ENCODE data around the gene ESRRB. TPM values are rescaled to one million over a fixed set of nuclear protein-coding genes. Genes with fewer than 3 reads are reported as not detected.

ESRRB gene
- total RNA-seq, 1 donor from 2014 or later = not detected

- DNase-seq = no peak
Measured at GRCh38 chr14:76407449-76408150, 31.7 kb downstream of the ESRRB start.

DNA sequence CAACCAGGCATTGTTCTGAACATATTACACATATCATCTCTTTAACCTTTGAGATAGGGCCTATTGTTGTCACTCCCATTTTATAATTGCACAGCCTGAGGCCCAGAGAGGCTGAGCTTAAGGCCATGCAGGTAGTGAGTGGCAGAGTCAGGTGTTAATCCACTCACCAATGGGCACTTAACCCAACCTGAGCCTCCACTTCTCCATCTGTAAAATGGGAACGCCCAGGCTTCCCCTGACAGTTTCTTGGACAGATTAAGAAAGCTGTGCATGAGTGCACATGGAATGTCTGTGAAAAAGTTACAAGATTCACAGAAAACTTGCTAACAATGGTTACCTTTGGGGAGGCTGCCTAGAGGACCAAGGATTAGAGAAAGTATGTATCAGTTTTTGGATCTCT is 32.9 kb downstream of the ESRRB start:
- no peak for DNase-seq

- no peak for DNase-seq
Measured at GRCh38 chr14:76412501-76412900, 36.6 kb downstream of the ESRRB start.

DNA sequence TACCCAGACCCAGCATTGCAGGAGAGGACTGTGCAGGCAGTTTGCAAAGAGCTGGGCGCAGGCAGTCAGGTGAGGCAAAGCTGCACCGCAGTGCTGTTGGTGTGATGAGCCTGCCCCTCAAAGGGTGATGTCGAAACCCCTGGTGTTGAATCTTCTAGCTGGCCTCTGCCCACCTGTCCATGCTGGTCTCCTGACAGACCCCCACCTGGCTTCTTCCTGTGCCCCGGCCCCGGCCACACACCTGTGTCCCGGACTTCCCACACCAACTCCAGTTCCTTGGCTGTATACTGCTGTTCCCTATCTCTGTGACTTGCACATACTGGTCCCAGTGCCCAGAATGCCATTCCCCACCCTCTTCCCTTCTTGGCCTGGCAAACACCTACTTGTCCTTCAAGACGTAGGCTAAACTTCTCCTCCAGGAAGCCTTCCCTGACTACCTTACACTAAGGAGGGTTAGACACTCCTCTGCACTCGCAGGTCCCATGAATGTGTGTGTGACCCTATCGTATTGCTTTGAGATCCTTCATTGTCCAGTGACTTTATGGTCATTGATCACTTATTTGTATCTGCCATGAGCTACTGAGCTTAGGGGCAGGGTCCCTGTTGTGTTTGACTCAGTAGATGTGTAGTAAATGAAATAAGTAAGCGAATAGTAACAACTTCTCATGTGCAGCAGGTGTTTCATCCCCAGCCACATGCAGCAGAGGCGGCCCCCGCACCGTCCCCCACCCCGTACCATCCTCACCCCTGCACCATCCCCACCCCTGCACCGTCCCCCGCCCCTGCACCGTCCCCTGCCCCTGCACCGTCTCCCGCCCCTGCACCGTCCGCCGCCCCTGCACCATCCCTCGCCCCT is 37.4 kb downstream of the ESRRB start:
- no peak for DNase-seq

GRCh38 chr14:76413962-76414600 is 38.1 kb downstream of the ESRRB start:
- DNase-seq = no peak

DNA sequence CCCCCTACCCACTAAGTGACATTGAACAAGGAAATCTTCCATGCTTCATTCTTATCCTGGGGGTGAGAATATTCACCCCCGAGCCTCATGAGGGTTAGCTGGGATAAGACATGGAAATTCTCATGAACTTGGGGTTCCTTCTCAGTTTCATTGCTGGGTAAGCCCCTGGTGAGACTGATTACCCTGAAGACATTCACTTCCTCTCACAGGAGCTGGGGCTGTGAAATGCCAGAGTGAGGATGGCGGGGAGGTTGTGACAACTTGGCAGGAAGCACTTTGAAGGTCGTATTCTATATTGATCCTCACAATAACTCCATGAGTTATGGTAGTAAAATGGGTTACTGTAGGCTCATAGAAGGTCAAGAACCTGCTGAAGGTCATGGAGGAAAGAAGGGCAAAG is 43.5 kb downstream of the ESRRB start:
- DNase-seq = no peak

GRCh38 chr14:76420827-76421226 is 44.9 kb downstream of the ESRRB start:
- DNase-seq = no peak

DNA sequence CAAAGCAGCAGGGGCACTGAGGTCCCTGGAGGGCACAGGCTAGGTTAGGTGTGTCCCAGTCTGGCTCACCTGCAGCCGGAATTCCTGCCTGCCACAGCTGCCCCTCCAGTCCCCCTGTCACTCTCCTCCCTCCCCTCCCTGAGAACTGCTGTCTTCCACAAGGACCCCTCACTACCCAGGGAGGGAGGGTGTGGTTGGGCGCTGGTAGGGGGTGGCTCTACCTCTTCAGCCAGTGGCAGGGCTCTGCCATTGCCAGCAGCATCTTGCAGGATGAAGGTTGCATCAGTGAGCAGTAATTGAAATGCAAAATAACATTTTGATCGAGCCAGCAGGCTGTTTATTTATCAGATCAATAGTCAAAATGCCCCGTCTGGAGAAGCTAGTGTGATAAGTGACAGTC is 45.7 kb downstream of the ESRRB start:
- no peak for DNase-seq

- DNase-seq = no peak
Measured at GRCh38 chr14:76422662-76423061, 46.7 kb downstream of the ESRRB start.

DNA sequence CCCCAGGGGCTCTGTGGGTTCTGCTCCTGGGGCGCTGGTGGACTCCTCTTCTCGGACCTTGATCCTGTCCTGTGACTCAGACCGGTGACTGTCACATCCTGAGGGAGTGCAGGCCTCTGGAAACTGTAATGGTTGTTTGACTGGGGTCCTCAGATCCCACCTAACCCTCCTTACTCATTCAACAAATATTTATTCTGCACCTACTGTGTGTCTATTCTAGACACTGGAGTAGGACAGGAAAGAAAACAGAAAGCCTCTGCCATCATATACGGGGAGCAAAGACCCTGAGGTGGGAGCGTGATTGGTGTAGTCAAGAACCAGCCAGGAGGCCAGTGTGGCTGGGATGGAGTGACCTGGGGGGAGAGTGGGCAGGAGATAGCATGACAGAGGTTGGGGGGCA is 47.6 kb downstream of the ESRRB start:
- DNase-seq = no peak

- no peak for DNase-seq
Measured at GRCh38 chr14:76424359-76424758, 48.4 kb downstream of the ESRRB start.

DNA sequence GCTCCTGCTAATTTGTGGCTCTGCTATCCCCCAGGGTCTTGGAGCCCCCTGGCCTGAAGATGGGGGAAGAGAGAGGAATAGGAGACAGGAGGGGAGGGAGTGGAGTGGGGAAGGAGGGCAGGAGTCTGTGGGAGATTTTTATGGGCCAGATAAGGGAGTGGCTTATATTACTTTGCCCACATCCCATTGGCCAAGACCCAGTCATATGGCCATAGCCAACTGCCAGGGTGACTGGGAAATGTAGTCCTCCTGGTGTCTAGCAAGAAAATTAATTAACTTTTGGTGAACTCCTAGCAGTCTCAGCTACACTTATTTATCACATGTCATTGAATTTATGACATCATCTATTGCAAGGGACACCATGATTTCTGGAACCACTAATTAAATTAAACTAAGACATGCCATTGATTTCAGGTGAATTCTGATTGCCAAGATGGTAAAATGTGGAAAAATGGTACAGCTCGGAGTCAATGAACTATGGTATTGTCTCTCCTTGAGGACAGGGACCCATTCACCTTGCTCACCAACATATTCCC is 50.3 kb downstream of the ESRRB start:
- no peak for DNase-seq

- no peak for DNase-seq
Measured at GRCh38 chr14:76428611-76429010, 52.7 kb downstream of the ESRRB start.

- no peak for DNase-seq
Measured at GRCh38 chr14:76430017-76430416, 54.1 kb downstream of the ESRRB start.

- DNase-seq = no peak
Measured at GRCh38 chr14:76430475-76430980, 54.6 kb downstream of the ESRRB start.

GRCh38 chr14:76431538-76431937 is 55.6 kb downstream of the ESRRB start:
- DNase-seq = no peak

- no peak for DNase-seq
Measured at GRCh38 chr14:76432827-76433752, 57.2 kb downstream of the ESRRB start.

- DNase-seq = no peak
Measured at GRCh38 chr14:76434220-76434619, 58.3 kb downstream of the ESRRB start.

DNA sequence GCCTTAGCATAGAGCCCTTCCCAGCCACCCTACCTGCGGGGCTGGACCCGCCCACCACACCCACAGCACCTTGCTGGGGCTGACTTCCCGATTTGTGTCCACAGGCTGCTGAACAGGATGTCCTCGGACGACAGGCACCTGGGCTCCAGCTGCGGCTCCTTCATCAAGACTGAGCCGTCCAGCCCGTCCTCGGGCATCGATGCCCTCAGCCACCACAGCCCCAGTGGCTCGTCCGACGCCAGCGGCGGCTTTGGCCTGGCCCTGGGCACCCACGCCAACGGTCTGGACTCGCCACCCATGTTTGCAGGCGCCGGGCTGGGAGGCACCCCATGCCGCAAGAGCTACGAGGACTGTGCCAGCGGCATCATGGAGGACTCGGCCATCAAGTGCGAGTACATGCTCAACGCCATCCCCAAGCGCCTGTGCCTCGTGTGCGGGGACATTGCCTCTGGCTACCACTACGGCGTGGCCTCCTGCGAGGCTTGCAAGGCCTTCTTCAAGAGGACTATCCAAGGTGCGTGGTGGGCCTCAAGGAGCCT is 63.4 kb downstream of the ESRRB start:
- DNase-seq = no peak

- DNase-seq = no peak
Measured at GRCh38 chr14:76446486-76446885, 70.5 kb downstream of the ESRRB start.

GRCh38 chr14:76446921-76447320 is 71.0 kb downstream of the ESRRB start:
- DNase-seq = no peak

DNA sequence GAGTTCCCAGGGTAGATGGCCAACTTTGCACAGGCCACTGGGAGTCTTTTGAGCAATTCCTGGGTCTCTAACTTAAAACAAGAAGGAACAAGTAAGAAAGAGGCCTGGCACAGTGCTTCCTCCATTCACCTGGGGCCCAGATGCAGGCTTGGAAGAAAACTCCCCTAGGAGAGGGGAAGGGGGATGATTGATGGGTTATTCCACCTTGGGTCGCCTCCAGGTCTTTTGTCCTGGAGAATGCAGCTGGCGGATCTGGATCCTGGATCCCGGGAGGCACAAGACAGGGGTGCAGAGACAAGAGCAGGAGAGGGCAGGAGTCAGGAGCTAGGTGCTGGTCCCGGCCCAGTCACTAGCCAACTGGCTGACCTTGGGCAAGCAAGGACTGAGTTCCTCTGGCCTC is 74.5 kb downstream of the ESRRB start:
- no peak for DNase-seq
